SK-N-SH (cell line): Measurements from ENCODE around the gene RAB7B. TPM values are rescaled to one million over a fixed set of nuclear protein-coding genes. Genes with fewer than 3 reads are reported as not detected.

Experiments used
- CTCF ChIA-PET: fragments of 300-600, 350-600 bp; formaldehyde crosslinking; extraction: SDS; loops from one replicate; lab custom pipeline; 2021; lab: Yijun Ruan, JAX
- POLR2A ChIA-PET: fragments of 350-600 bp; sonication (Branson Sonifier 250); formaldehyde crosslinking; extraction: SDS; loops from one replicate; lab custom pipeline; 2020; ENCODE audit warnings: antibody characterized with exemption, inconsistent platforms; lab: Yijun Ruan, JAX
- DNase-seq: peaks from one replicate; pipeline ENCODE4 v3.0.0; 2012
- H2AFZ ChIP-seq: fragments of 200-600 bp; sonication (generic); 2 replicates; pipeline ENCODE4 v1.8.1; 2016; ENCODE audit warnings: antibody characterized with exemption, mild to moderate bottlenecking, low read depth
- H3F3A ChIP-seq: fragments of 200-600 bp; sonication (generic); replicated peaks from 2 replicates; pipeline ENCODE3; 2016; ENCODE audit warnings: antibody characterized with exemption, mild to moderate bottlenecking; ENCODE audit not compliant: insufficient read depth
- H3K27ac ChIP-seq, 2 experiments: fragments of 200-500 bp in 1 of 2; fragments of 200-600 bp in 1 of 2; sonication (Bioruptor generic) in 1 of 2; sonication (generic), shearing (Covaris generic) in 1 of 2; 2 replicates each; pipeline versions ENCODE4 v1.5.1 to v1.6.1; 2014 to 2016; ENCODE audit warnings: low read depth in 2 of 2, inconsistent platforms in 1 of 2, low read length in 1 of 2, mild to moderate bottlenecking in 1 of 2, mixed read lengths in 1 of 2
- H3K27me3 ChIP-seq: fragments of 200-600 bp; sonication (generic), shearing (Covaris generic); 2 replicates; pipeline ENCODE4 v1.6.1; 2016; ENCODE audit warnings: mixed run types; ENCODE audit not compliant: insufficient read depth
- H3K36me3 ChIP-seq, 2 experiments: fragments of 200-500 bp in 1 of 2; fragments of 200-600 bp in 1 of 2; sonication (Bioruptor generic) in 1 of 2; sonication (generic) in 1 of 2; replicated peaks in 1 of 2; 2 replicates each; pipeline versions ENCODE3 to v1.5.1; 2014 to 2016; ENCODE audit warnings: low read length in 1 of 2, mild to moderate bottlenecking in 1 of 2; ENCODE audit not compliant: insufficient read depth in 2 of 2, control insufficient read depth in 1 of 2
- H3K4me1 ChIP-seq, 2 experiments: fragments of 200-500 bp in 1 of 2; fragments of 200-600 bp in 1 of 2; sonication (Bioruptor generic) in 1 of 2; sonication (generic), shearing (Covaris generic) in 1 of 2; 2 replicates each; pipeline versions ENCODE4 v1.5.1 to v1.6.1; 2014 to 2016; ENCODE audit warnings: low read depth in 1 of 2, low read length in 1 of 2, mixed run types in 1 of 2; ENCODE audit not compliant: insufficient read depth in 2 of 2, control insufficient read depth in 1 of 2
- H3K4me2 ChIP-seq: fragments of 200-600 bp; sonication (generic), shearing (Covaris generic); 2 replicates; pipeline ENCODE4 v1.6.1; 2017; ENCODE audit warnings: mixed run types
- H3K4me3 ChIP-seq, 2 experiments: fragments of 200-500 bp in 1 of 2; fragments of 200-600 bp in 1 of 2; sonication (Bioruptor generic) in 1 of 2; sonication (generic), shearing (Covaris generic) in 1 of 2; 2 replicates each; pipeline versions ENCODE4 v1.5.1 to v1.8.1; 2014 to 2016; ENCODE audit warnings: low read depth in 2 of 2, inconsistent platforms in 1 of 2, low read length in 1 of 2, mild to moderate bottlenecking in 1 of 2, mixed read lengths in 1 of 2, moderate library complexity in 1 of 2
- H3K79me2 ChIP-seq: fragments of 200-600 bp; sonication (generic); 2 replicates; pipeline ENCODE4 v1.8.1; 2017; ENCODE audit warnings: mild to moderate bottlenecking; ENCODE audit not compliant: insufficient read depth
- H3K9ac ChIP-seq: fragments of 200-600 bp; sonication (generic); 2 replicates; pipeline ENCODE4 v1.6.1; 2017; ENCODE audit warnings: mixed run types
- H3K9me2 ChIP-seq: fragments of 200-600 bp; sonication (generic); 2 replicates; pipeline ENCODE4 v1.6.1; 2017; ENCODE audit warnings: mixed run types
- H3K9me3 ChIP-seq: fragments of 200-600 bp; sonication (generic); 2 replicates; pipeline ENCODE4 v1.6.1; 2017; ENCODE audit warnings: mixed run types, mild to moderate bottlenecking, moderate library complexity
- H4K20me1 ChIP-seq: fragments of 200-600 bp; sonication (generic); 2 replicates; pipeline ENCODE4 v1.6.1; 2017; ENCODE audit warnings: mild to moderate bottlenecking, mixed run types; ENCODE audit not compliant: insufficient read depth
- CTCF ChIP-seq: fragments of 200-600 bp; sonication (generic); IDR thresholded peaks from 2 replicates; pipeline ENCODE4 v1.6.1; 2017; ENCODE audit warnings: antibody characterized with exemption, mild to moderate bottlenecking, moderate library complexity
- FOXJ3 ChIP-seq: sonication (generic); formaldehyde crosslinking; IDR thresholded peaks from 2 replicates; pipeline ENCODE4 v1.5.1; 2020; ENCODE audit warnings: mild to moderate bottlenecking, missing genetic modification reagents
- IRF3 ChIP-seq: fragments of 150-350 bp; IDR thresholded peaks from 2 replicates; pipeline ENCODE4 v1.6.1; 2016; ENCODE audit warnings: mild to moderate bottlenecking, low read depth, low read length
- MEF2A ChIP-seq: IDR thresholded peaks from 2 replicates; pipeline ENCODE4 v1.4.0; 2012; ENCODE audit warnings: low read depth, borderline replicate concordance
- NRF1 ChIP-seq: IDR thresholded peaks from 2 replicates; pipeline ENCODE4 v1.6.1; 2012; ENCODE audit warnings: low read depth, mild to moderate bottlenecking, low read length
- POLR2AphosphoS5 ChIP-seq: IDR thresholded peaks from 2 replicates; pipeline ENCODE4 v1.6.1; 2012; ENCODE audit warnings: low read depth, low read length
- RAD21 ChIP-seq: IDR thresholded peaks from 2 replicates; pipeline ENCODE4 v1.6.1; 2012; ENCODE audit warnings: mild to moderate bottlenecking, low read length
- RCOR1 ChIP-seq: fragments of 150-350 bp; IDR thresholded peaks from 2 replicates; pipeline ENCODE4 v1.6.1; 2017; ENCODE audit warnings: antibody characterized with exemption, low read length
- REST ChIP-seq: IDR thresholded peaks from 2 replicates; pipeline ENCODE4 v1.6.1; 2012; ENCODE audit warnings: mild to moderate bottlenecking, low read depth, low read length, moderate library complexity
- RXRA ChIP-seq: IDR thresholded peaks from 2 replicates; pipeline ENCODE4 v1.4.0; 2012; ENCODE audit warnings: low read depth, mild to moderate bottlenecking, borderline replicate concordance
- TCF12 ChIP-seq: IDR thresholded peaks from 2 replicates; pipeline ENCODE4 v1.4.0; 2012
- USF2 ChIP-seq: fragments of 150-350 bp; IDR thresholded peaks from 2 replicates; pipeline ENCODE4 v1.6.1; 2017; ENCODE audit warnings: antibody characterized with exemption, low read length, low read depth, borderline replicate concordance
- ZBTB33 ChIP-seq: IDR thresholded peaks from 2 replicates; pipeline ENCODE4 v1.4.0; 2012; ENCODE audit warnings: low read depth, borderline replicate concordance
- WGBS: methylation state at CpG from one replicate; pipeline ENCODE4 v1.1.6; 2017; ENCODE audit warnings: low lambda C conversion rate; 5-methylcytosine and 5-hydroxymethylcytosine counted together
- polyA plus RNA-seq, 3 experiments: library from polyadenylated mRNA; depleted of rRNA; stranded (reverse); fragments of >200 nt; gene quantifications; 2 replicates each; pipeline ENCODE4 v1.2.3, GENCODE V29; 2012

The RAB7B gene
- polyA plus RNA-seq, 1 of the 3 experiments (the other 2 are of a cell fraction), result 0.15 TPM

GRCh38 chr1:205929496-205930194 lies 73.5 kb downstream of the RAB7B start:
- Histone ChIP-seq H3K27ac (no peak overlapping the region), H3K9ac (no peak overlapping the region), H3K79me2 (no peaks in the 10 kb centered on the region), H3K36me3 (no peaks in the 10 kb centered on the region), H3K27me3 (0 out of 2 replicates have a peak, but pooled peaks cover 7% of the 10 kb centered on the region), H3K4me3 (no peak overlapping the region), H3K4me2 (no peak overlapping the region), H3K9me2 (no peaks in the 10 kb centered on the region), H3K9me3 (no peaks in the 10 kb centered on the region), H3F3A (no peaks in the 10 kb centered on the region), H3K4me1 (peaks cover 0 to 11% of the 10 kb centered on the region in 2 experiments; a peak in 2 of 4 replicates), H4K20me1 (no peaks in the 10 kb centered on the region), H2AFZ (no peak overlapping the region)
- no peak for DNase-seq
- ChIA-PET CTCF (interaction anchor here (0.7 to 3.9 kb wide), 10 partner anchors 10 to 181 kb away, joined by 3 to 28 read pairs (median 4); no protein-coding TSS in a partner anchor), POLR2A (no interaction called here)
- 84% methylated on average over 14 of the region's 19 CpGs for WGBS
- TF ChIP-seq RXRA (no peak), REST (no peak), ZBTB33 (no peak), NRF1 (no peak), CTCF (no peak)

GRCh38 chr1:205928317-205928716 lies 74.9 kb downstream of the RAB7B start:
- no peaks in the 10 kb centered on the region for H4K20me1 ChIP-seq
- no peaks in the 10 kb centered on the region for H3K9me3 ChIP-seq
- H3K36me3 ChIP-seq, result no peaks in the 10 kb centered on the region
- DNase-seq, result no peak
- WGBS, result 64% methylated on average over 4 of the region's 5 CpGs
- H3K27ac ChIP-seq, result no peak overlapping the region
- H3K27me3 ChIP-seq, result 0 out of 2 replicates have a peak, but pooled peaks cover 7% of the 10 kb centered on the region
- no peak overlapping the region for H3K4me3 ChIP-seq
- H2AFZ ChIP-seq, result no peak overlapping the region
- no peaks in the 10 kb centered on the region for H3F3A ChIP-seq
- H3K79me2 ChIP-seq, result no peaks in the 10 kb centered on the region
- POLR2A ChIA-PET, result no interaction called here
- H3K4me2 ChIP-seq, result no peak overlapping the region
- no peak overlapping the region for H3K9ac ChIP-seq
- CTCF ChIA-PET, result interaction anchor here (1.1 to 3.9 kb wide), 3 partner anchors 10 to 102 kb away, joined by 3 to 28 read pairs (median 16); no protein-coding TSS in a partner anchor
- H3K4me1 ChIP-seq, result peaks cover 0 to 3% of the 10 kb centered on the region in 2 experiments; a peak in 1 of 4 replicates
- no peaks in the 10 kb centered on the region for H3K9me2 ChIP-seq
- TF ChIP-seq MEF2A, result no peak
- no peak for TF ChIP-seq ZBTB33
- TF ChIP-seq RAD21, result no peak
- TF ChIP-seq TCF12, result no peak
- TF ChIP-seq USF2, result no peak
- no peak for TF ChIP-seq IRF3
- TF ChIP-seq RCOR1, result no peak
- no peak for TF ChIP-seq POLR2AphosphoS5
- no peak for TF ChIP-seq FOXJ3
